Endometrium (tissue), 2 donors: Measurements from ENCODE around the gene NSD2.

Experiments used
- FAIRE-seq: peaks from 2 replicates; lab custom pipeline; 2012; peaks lifted over from hg19 to GRCh38; lab: Jason Lieb, UNC
- donor health status: control.
- donor health status: control.

NSD2 gene

GRCh38 chr4:1971456-1972200, 100.4 kb downstream of the NSD2 start:
- FAIRE-seq, result no peak

GRCh38 chr4:1972414-1972813, 101.2 kb downstream of the NSD2 start:
- no peak for FAIRE-seq

GRCh38 chr4:1973218-1973617, 102.0 kb downstream of the NSD2 start:
- FAIRE-seq, result no peak

- FAIRE-seq, result no peak
Measured at GRCh38 chr4:1973661-1974060, 102.5 kb downstream of the NSD2 start.

- no peak for FAIRE-seq
Measured at GRCh38 chr4:1974840-1975239, 103.6 kb downstream of the NSD2 start.

GRCh38 chr4:1975391-1975801, 104.2 kb downstream of the NSD2 start:
- FAIRE-seq, result no peak

GRCh38 chr4:1975880-1976279, 104.7 kb downstream of the NSD2 start:
- no peak for FAIRE-seq

- no peak for FAIRE-seq
Measured at GRCh38 chr4:1976416-1977352, 105.5 kb downstream of the NSD2 start.

GRCh38 chr4:1978226-1978625, 107.0 kb downstream of the NSD2 start:
- no peak for FAIRE-seq

- FAIRE-seq, result no peak
Measured at GRCh38 chr4:1978741-1979476, 107.7 kb downstream of the NSD2 start.

GRCh38 chr4:1979477-1980196, 108.4 kb downstream of the NSD2 start:
- no peak for FAIRE-seq

- no peak for FAIRE-seq
Measured at GRCh38 chr4:1980561-1981041, 109.4 kb downstream of the NSD2 start.

GRCh38 chr4:1981251-1982058, 110.3 kb downstream of the NSD2 start:
- FAIRE-seq, result no peak

- FAIRE-seq, result no peak
Measured at GRCh38 chr4:1982124-1983052, 111.2 kb downstream of the NSD2 start.

GRCh38 chr4:1983053-1983845, 112.1 kb downstream of the NSD2 start:
- FAIRE-seq, result no peak

- FAIRE-seq, result no peak
Measured at GRCh38 chr4:1983846-1984405, 112.7 kb downstream of the NSD2 start.

GRCh38 chr4:1984406-1985191, 113.4 kb downstream of the NSD2 start:
- FAIRE-seq, result no peak

- no peak for FAIRE-seq
Measured at GRCh38 chr4:1985294-1985693, 114.1 kb downstream of the NSD2 start.
